GM18498 (cell line): ENCODE measurements around the gene RHOF.
"Not testable (repeated sequence)": the region's sequence is repeated elsewhere in the genome, so short reads cannot be mapped to it uniquely, and the experiment has no call there.

Source experiments
- ATAC-seq: cut with Tn5 transposase; IDR thresholded peaks from one replicate; pipeline ENCODE4 v1.9.1; 2021; ENCODE audit warnings: mild to moderate bottlenecking, moderate library complexity; ENCODE audit not compliant: unreplicated experiment

Gene RHOF

GRCh38 chr12:121793838-121794533 lies 498 bp upstream of the RHOF start:
- peak; percentile 58 for ATAC-seq

DNA sequence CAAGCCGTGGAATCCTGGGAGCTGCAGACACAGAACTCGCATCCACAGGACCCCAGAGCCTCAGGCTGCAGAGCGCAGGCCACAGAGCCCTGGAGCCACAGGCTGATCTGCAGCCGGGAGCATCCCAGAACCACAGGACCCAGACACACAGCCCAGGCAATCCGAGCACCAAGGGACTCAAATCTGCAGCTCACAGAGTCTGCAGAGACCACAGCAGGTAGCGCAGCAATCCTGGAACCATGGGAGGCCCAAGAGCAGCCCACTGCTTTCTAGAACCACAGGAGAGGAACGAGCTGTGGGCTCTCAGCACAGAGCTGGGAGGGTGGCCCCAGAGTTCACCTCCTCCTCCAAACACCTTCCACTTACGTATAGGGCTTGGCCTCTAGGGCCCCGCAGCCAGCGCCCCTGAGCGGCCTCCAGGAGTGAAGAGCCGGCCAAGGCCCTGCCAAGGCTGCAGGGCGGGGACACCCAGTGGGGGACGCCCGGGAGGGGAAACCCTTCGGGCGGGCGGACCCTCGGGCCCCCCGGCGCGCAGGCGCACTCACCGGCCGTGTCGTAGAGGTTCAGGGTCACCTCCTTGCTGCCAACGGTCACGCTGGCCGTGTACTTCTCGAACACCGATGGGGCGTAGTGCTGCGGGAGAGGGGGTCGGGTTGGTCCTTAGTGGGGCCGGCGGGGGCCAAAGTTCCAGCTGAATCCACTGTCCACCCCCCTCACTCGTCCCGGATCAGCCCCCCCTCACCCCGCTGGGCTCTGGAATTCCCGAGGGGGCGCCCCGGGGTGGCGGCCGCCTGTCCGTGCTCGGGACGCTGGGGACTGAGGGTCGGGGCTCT lies 665 bp downstream of the RHOF start:
- no peak for ATAC-seq

- ATAC-seq: no peak
These were observed 1.6 kb downstream of the RHOF start for GRCh38 chr12:121791671-121792551.

GRCh38 chr12:121790785-121791184 lies 2.7 kb downstream of the RHOF start:
- not testable (repeated sequence) for ATAC-seq

DNA sequence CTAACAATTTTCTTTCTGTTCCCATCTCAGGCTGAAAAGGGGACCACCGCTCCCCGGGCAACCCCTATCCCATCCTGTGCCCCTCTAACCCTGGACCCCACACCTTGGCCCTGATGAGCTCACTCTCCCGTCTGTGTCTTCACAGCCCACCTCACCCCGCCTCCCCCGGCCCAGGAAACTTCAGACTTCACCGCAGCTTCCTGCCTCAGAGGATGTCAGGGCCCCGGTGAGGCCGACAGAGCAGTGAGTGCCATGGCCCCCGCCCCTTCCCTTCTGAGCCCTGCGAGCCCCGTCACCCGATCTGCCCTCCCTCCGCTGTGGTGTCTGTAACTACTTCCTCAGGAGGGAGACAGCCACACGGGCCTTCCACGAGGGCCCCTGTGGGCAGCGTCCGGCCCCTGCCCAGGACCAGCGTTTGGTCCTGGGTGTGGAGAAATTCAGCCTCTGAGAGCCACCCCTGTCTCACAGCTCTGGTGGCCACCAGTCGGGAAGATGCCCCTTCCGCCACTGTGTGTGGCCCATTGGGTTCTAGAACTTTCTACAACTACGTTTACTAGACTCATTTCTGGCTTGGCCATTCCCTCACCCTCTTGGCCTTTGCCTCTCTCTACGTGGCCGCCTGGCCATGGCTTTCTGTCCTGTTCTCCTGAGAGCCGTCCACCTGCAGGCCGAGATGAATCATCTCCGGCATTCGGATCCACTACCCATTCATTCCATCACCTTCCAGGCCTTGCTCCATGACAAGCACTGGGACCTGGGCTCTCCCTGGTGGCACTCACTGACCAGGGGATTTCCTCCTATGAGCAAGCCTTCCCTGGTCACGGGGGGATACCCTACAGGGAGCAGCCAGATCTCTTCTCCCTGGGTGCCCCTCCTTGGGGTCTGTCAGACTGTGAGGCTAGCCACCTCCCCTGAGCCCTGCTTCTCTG lies 3.4 kb downstream of the RHOF start:
- ATAC-seq: peak; percentile 43

- ATAC-seq: peak; percentile 13
These were observed 4.2 kb downstream of the RHOF start for GRCh38 chr12:121789233-121789781.

- no peak for ATAC-seq
These were observed 5.2 kb downstream of the RHOF start for GRCh38 chr12:121788176-121788818.

DNA sequence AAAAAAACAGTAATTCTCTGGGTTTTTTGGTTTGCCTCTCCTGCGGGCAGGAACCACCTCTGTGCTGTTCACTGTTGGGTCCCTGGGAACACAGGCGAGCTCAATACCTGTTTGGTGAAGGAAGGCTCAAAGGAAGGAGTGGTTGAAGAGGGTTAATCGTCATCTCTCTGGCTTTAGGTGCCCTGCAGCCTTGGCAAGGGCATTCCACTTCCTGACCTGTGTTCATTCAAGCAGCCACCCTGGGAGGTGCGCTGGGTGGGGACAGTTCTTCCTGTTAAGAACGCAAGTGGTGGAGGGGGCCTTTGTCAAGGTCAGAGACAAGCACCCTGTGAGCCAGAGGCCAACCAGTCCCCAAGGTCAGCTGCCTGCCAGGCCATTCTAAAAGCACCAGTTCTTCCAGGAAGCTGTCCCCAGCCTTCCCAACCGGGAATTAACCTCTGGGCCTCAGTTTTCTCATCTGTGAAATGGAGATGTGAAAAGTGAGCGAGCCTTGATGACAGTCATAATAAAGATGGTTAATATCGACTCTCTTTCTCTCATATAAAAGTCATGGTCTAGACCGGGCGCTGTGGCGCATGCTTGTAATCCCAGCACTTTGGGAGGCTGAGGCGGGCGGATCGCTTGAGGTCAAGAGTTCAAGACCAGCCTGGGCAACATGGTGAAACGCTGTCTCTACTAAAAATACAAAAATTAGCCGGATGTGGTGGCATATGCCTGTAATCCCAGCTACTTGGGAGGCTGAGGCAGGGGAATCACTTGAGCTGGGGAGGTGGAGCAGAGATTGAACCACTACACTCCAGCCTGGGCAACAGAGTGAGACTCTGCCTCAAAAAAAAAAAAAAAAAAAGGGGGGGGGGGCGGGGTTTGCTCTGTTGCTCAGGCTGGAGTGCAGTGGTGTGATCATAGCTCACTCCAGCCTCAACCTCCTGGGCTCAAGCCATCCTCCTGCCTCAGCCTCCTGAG lies 6.1 kb downstream of the RHOF start:
- no peak for ATAC-seq

- no peak for ATAC-seq
These were observed 7.1 kb downstream of the RHOF start for GRCh38 chr12:121786440-121786825.

GRCh38 chr12:121784460-121784859 lies 9.0 kb downstream of the RHOF start:
- ATAC-seq: no peak

- ATAC-seq: no peak
These were observed 9.7 kb downstream of the RHOF start for GRCh38 chr12:121783766-121784165.

- ATAC-seq: peak; percentile 53
These were observed 11.2 kb downstream of the RHOF start for GRCh38 chr12:121781998-121782979.

- peak; percentile 44 for ATAC-seq
These were observed 11.9 kb downstream of the RHOF start for GRCh38 chr12:121781484-121781997.

GRCh38 chr12:121780429-121780828 lies 13.1 kb downstream of the RHOF start:
- no peak for ATAC-seq

GRCh38 chr12:121779422-121779895 lies 14.0 kb downstream of the RHOF start:
- no peak for ATAC-seq

GRCh38 chr12:121778567-121779421 lies 14.7 kb downstream of the RHOF start:
- no peak for ATAC-seq
